Stomach (tissue), 4 donors: ENCODE data around the gene CNTN4.

ENCODE experiments used
- CTCF ChIP-seq, 7 experiments: fragments of 450-650 bp in 4 of 7; fragments of 200-600 bp in 3 of 7; sonication (generic) in 3 of 7; IDR thresholded peaks; one replicate each; pipeline ENCODE4 v1.5.1; 2016 to 2019; ENCODE audit warnings: antibody characterized with exemption in 7 of 7, control low read depth in 2 of 7, mild to moderate bottlenecking in 1 of 7
- EP300 ChIP-seq: sonication (generic); formaldehyde crosslinking; IDR thresholded peaks from one replicate; pipeline ENCODE4 v1.6.1; 2017; ENCODE audit warnings: antibody characterized with exemption
- POLR2A ChIP-seq, 4 donors: fragments of 450-650 bp; IDR thresholded peaks; one replicate each; pipeline ENCODE4 v1.6.1; 2016; ENCODE audit warnings: antibody characterized with exemption in 4 of 4, control low read depth in 2 of 4, mild to moderate bottlenecking in 1 of 4, moderate library complexity in 1 of 4

DNA sequence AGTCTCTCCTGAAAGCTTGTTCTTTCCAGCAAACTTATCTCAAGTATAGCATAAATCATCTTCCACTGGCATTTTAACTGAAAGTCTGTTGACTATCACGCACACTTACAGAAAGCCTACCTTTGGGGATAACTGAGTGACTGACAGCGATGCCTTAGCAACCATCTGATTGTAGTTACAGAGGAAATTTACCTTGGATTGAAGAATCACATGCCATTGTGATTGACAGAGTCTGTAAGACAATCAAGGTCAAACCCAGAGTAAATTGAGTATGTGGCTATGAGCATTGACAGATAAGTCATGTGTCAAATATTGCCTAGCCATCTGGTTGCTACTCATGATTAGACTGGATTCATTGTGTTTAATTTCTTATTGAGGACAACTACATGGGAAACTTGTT lies 82.0 kb downstream of the CNTN4 start:
- TF ChIP-seq EP300 (no peak), POLR2A (IDR thresholded peaks at IDR 0.05) (no peak), CTCF (IDR thresholded peaks at IDR 0.05) (no peak)
